ENCODE measurements around the gene GPC1. TPM values are rescaled to one million over a fixed set of nuclear protein-coding genes. Genes with fewer than 3 reads are reported as not detected.

Gene GPC1
- total and polyA plus RNA-seq, 10 donors, result 4.1 to 25.0 (median 15.1) TPM

- TF ChIP-seq POLR2AphosphoS5 (IDR thresholded peaks at IDR 0.05) (no peak), CTCF (IDR thresholded peaks at IDR 0.05 in 8 of 11, conservative IDR thresholded peaks at IDR 0.05 in 3 of 11) (no peak)
- Histone ChIP-seq H3K36me3 (no peaks in the 10 kb centered on the region), H3K9me3 (no peaks in the 10 kb centered on the region), H3K4me3 (no peak overlapping the region), H3K27ac (no peak overlapping the region), H3K27me3 (replicated peaks in 1 of 7) (no peaks in the 10 kb centered on the region), H3K4me1 (peaks cover 0 to 15% (median 0%) of the 10 kb centered on the region in 6 donors)
- intact Hi-C loops (cut with DNase I; ENCODE audit: low total_unique reads), result no loop called here
- WGBS, 5 donors, result 78 to 90% (median 83%) methylated on average over 17 to 23 of the region's 23 CpGs
- DNase-seq, result peak; percentile 67
These were observed 42.3 kb upstream of the GPC1 start for GRCh38 chr2:240392948-240393830.

GRCh38 chr2:240393831-240394410, 41.5 kb upstream of the GPC1 start:
- H3K9me3 ChIP-seq, result no peaks in the 10 kb centered on the region
- no peaks in the 10 kb centered on the region for H3K36me3 ChIP-seq
- H3K4me1 ChIP-seq, result peaks cover 0 to 15% (median 0%) of the 10 kb centered on the region in 6 donors
- H3K27me3 ChIP-seq (replicated peaks in 1 of 7), result no peaks in the 10 kb centered on the region
- TF ChIP-seq POLR2AphosphoS5 (IDR thresholded peaks at IDR 0.05) (no peak), CTCF (IDR thresholded peaks at IDR 0.05 in 8 of 11, conservative IDR thresholded peaks at IDR 0.05 in 3 of 11) (no peak), POLR2A (IDR thresholded peaks at IDR 0.05) (no peak)
- no peak overlapping the region for H3K27ac ChIP-seq
- peak; percentile 58 for DNase-seq
- WGBS, 5 donors, result 71 to 90% (median 85%) methylated on average over 10 to 21 of the region's 21 CpGs
- no peak overlapping the region for H3K4me3 ChIP-seq
- intact Hi-C loops (cut with DNase I; ENCODE audit: low total_unique reads), result no loop called here

- WGBS, 5 donors, result 84 to 94% (median 90%) methylated on average over 9 of the region's 9 CpGs
- intact Hi-C loops (cut with DNase I; ENCODE audit: low total_unique reads), result no loop called here
- Histone ChIP-seq H3K27ac (no peak overlapping the region), H3K27me3 (replicated peaks in 1 of 7) (no peaks in the 10 kb centered on the region), H3K4me3 (no peak overlapping the region), H3K9me3 (no peaks in the 10 kb centered on the region), H3K4me1 (peaks cover 0 to 15% (median 0%) of the 10 kb centered on the region in 6 donors), H3K36me3 (no peaks in the 10 kb centered on the region)
- TF ChIP-seq POLR2A (IDR thresholded peaks at IDR 0.05) (no peak), CTCF (IDR thresholded peaks at IDR 0.05 in 8 of 11, conservative IDR thresholded peaks at IDR 0.05 in 3 of 11) (no peak), POLR2AphosphoS5 (IDR thresholded peaks at IDR 0.05) (no peak)
- DNase-seq, result no peak
These were observed 40.9 kb upstream of the GPC1 start for GRCh38 chr2:240394549-240394948.

DNA sequence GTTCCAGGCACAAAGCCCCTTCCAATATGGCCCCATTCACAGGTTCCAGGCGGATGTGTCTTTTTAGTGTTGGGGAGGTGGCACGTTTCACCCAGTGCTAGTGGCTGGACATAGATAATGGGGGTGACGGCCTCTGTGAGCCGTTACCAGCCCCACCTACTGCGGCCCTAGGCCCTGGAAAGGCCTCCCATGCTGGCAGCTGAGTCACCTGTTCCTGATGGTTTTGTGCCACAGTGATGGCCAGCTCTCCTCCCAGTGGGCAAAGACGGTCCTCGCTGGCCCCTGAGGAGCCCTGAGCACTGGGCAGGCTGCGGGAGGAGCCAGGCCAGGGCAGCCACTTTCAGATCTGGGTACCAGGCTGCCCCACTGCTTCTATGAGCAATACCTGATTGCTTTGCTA, 40.0 kb upstream of the GPC1 start:
- no peak overlapping the region for H3K4me3 ChIP-seq
- no peak for DNase-seq
- H3K9me3 ChIP-seq, result no peaks in the 10 kb centered on the region
- TF ChIP-seq POLR2AphosphoS5 (IDR thresholded peaks at IDR 0.05) (no peak), POLR2A (IDR thresholded peaks at IDR 0.05) (no peak), CTCF (IDR thresholded peaks at IDR 0.05 in 8 of 11, conservative IDR thresholded peaks at IDR 0.05 in 3 of 11) (no peak)
- peaks cover 0 to 8% (median 0%) of the 10 kb centered on the region in 6 donors for H3K4me1 ChIP-seq
- H3K27me3 ChIP-seq (replicated peaks in 1 of 7), result peaks cover 0 to 5% (median 0%) of the 10 kb centered on the region in 7 donors
- no peaks in the 10 kb centered on the region for H3K36me3 ChIP-seq
- 84 to 94% (median 93%) methylated on average over 8 of the region's 8 CpGs for WGBS, 5 donors
- intact Hi-C loops (cut with DNase I; ENCODE audit: low total_unique reads), result no loop called here
- no peak overlapping the region for H3K27ac ChIP-seq
